GM18505 (cell line): ENCODE measurements around the gene APLF.
"Not testable (repeated sequence)": the region's sequence is repeated elsewhere in the genome, so short reads cannot be mapped to it uniquely, and the experiment has no call there.

Source experiments
- ATAC-seq: cut with Tn5 transposase; IDR thresholded peaks from one replicate; pipeline ENCODE4 v1.9.1; 2021; ENCODE audit not compliant: unreplicated experiment
- POLR2A ChIP-seq: IDR thresholded peaks from 4 replicates; pipeline ENCODE4 v1.6.1; 2011; ENCODE audit warnings: borderline replicate concordance; ENCODE audit not compliant: insufficient read depth, insufficient read length; ENCODE audit errors: extremely low read depth

APLF gene

GRCh38 chr2:68475576-68475975 is 8.2 kb downstream of the APLF start:
- no peak for TF ChIP-seq POLR2A
- no peak for ATAC-seq

- no peak for TF ChIP-seq POLR2A
- no peak for ATAC-seq
Measured at GRCh38 chr2:68476454-68476853, 9.1 kb downstream of the APLF start.

- TF ChIP-seq POLR2A = no peak
- no peak for ATAC-seq
Measured at GRCh38 chr2:68478688-68479087, 11.3 kb downstream of the APLF start.

DNA sequence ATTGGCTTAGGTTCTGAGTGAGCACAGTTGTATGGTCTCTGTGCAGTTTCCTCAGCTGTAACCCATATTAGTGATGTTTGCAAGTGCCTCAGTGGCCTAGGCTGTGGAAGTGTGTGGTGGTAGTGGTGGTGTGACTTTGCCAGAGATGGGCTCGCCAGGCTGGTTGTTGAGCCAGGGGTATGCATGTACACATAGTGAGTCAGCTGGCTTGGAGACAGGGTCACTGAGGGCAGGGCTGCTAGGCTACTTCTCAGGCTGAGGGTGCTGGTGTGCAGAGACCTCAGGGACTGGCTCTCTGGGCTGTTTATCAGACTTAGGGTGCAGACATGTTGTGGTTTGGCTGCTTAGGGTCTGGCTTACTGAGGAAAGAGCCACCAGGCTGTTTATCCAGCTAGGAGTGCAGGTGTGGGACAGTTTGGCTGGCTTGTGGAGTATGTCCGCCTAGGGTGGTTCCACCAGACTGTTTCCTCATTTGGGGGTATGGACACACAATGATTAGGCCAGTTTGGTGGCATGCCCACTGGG is 15.0 kb downstream of the APLF start:
- no peak for ATAC-seq
- TF ChIP-seq POLR2A = no peak

DNA sequence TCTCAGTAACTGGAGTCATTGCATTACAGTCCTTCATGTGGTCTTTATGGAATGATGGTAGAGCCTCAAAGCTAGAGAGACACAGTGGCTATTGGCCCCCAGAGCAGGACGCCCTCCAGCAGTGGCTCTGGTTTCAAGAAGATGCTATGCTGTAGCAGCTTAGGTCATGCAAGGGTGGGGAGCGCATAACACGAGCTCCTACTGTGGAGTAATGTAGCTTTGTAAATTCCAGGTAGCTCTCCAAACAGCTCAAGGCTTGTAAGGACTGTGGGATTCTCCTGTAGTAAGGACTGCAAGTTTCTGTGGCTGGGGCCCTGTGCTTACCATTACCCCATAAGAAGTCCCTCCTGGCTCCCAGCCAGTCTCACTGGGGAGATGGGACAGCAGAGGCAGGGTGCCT is 15.6 kb downstream of the APLF start:
- TF ChIP-seq POLR2A = no peak
- ATAC-seq = no peak

GRCh38 chr2:68487773-68488355 is 20.5 kb downstream of the APLF start:
- no peak for ATAC-seq
- TF ChIP-seq POLR2A = no peak

DNA sequence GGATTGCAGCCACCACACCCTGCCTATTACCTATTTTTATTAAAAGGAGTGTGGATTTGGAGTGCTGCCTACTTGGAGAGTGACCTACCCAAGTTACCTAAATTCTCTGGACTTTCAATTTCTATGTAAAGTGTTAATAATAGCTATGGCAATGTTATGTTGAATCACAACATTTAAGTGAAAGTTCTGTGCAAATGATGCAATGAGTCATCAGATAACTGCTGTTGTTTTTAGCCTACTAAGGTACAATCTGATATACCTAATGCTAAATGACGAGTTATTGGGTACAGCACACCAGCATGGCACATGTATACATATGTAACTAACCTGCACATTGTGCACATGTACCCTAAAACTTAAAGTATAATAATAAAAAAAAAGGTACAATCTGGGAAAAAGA is 21.2 kb downstream of the APLF start:
- not testable (repeated sequence) for ATAC-seq

DNA sequence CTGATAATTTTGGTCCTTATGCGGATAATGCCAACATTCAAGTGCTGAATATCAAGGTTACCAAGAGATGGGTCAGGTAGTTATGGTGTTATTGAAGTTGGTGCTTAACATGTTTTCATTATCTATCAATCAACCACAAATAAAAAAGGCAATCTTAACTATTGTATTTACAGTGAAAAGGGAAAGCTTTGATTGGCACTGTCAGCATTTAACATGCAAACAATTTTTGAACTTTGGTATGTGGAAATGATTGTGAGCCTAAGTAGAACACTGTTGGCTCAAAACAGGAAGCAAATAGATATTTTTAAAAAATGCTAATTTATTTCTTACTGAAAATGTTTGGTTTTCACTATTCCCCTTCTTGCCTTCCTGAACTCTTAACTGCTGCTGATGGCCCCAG is 21.9 kb downstream of the APLF start:
- no peak for ATAC-seq
- no peak for TF ChIP-seq POLR2A

GRCh38 chr2:68491582-68491981 is 24.2 kb downstream of the APLF start:
- no peak for ATAC-seq
- TF ChIP-seq POLR2A = no peak

GRCh38 chr2:68499133-68499532 is 31.7 kb downstream of the APLF start:
- ATAC-seq = no peak
- no peak for TF ChIP-seq POLR2A

- ATAC-seq = no peak
- no peak for TF ChIP-seq POLR2A
Measured at GRCh38 chr2:68500649-68501048, 33.3 kb downstream of the APLF start.

DNA sequence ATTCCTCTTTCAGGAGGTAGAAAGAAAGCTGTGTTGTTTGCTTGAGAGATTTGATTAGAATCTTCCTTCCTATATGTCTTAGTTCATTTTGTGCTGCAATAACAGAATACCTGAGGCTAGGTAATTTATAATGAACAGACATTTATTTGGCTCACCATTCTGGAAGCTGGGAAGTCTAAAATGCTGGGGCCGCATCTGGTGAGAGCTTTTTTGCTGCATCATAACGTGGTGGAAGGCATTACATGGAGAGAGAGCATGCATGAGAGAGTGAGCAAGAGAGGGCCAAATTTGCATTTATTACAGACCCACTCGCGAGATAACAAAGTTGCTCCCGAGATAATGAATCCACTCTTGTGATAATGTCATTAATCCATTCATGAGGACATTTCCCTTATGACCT is 34.4 kb downstream of the APLF start:
- TF ChIP-seq POLR2A = no peak
- no peak for ATAC-seq

DNA sequence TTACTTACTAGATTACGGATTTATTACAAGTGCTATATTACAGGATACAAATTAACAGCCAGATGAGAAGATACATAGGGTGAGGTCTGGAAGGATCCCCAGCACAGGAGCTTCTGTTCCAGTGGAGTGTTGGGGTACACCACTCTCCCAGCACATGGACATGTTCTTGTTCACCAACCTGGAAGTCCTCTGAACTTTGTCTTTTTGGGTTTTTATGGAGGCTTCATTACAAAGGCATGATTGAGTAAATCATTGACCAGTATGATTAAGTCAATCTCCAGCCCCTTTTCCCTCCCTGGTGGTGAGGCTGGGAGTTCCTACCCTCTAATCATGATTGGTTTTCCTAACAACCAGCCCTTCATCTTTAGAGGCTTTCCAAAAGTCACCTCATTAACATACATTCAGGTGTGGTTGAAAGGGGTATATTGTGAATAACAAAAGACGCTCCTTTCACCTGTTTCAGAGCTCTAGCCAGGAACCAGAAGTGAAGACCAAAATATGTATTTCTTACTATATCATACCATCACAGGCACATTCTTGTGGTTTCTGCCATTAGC is 38.3 kb downstream of the APLF start:
- no peak for ATAC-seq
- no peak for TF ChIP-seq POLR2A

GRCh38 chr2:68506170-68506569 is 38.8 kb downstream of the APLF start:
- no peak for ATAC-seq
- no peak for TF ChIP-seq POLR2A

GRCh38 chr2:68512326-68512725 is 44.9 kb downstream of the APLF start:
- no peak for TF ChIP-seq POLR2A

More at GRCh38 chr2:68512326-68512725, 44.9 kb downstream of the APLF start:
- no peak for ATAC-seq
